MCF 10A (cell line): ENCODE measurements around the gene PIAS4. TPM values are rescaled to one million over a fixed set of nuclear protein-coding genes. Genes with fewer than 3 reads are reported as not detected.

Experiments
- BruUV-seq: library from RNA; stranded (reverse); fragments of 400-500 nt; replicated peaks from 2 replicates; lab custom pipeline; 2021; lab: Mats Ljungman, UMichigan
- CTCF ChIA-PET: fragments of 300-600 bp; sonication (Branson Sonifier 250); formaldehyde crosslinking; extraction: SDS; loops from one replicate; lab custom pipeline; 2021; ENCODE audit warnings: antibody characterized with exemption, inconsistent platforms; lab: Yijun Ruan, JAX
- POLR2A ChIA-PET: fragments of 300-600, 350-650 bp; sonication (Branson Sonifier 250); formaldehyde crosslinking; extraction: SDS; loops from one replicate; lab custom pipeline; 2020; ENCODE audit warnings: antibody characterized with exemption, inconsistent platforms; lab: Yijun Ruan, JAX
- DNase-seq: peaks from one replicate; pipeline ENCODE4 v3.0.0-alpha.2; 2018; ENCODE audit not compliant: unreplicated experiment
- H3K27ac Mint-ChIP-seq: one replicate; pipeline ENCODE4 v1.8.0; 2022; ENCODE audit warnings: mild to moderate bottlenecking, low read depth, mixed read lengths; ENCODE audit not compliant: unreplicated experiment
- H3K27me3 Mint-ChIP-seq: one replicate; pipeline ENCODE4 v1.8.0; 2022; ENCODE audit warnings: mixed read lengths; ENCODE audit not compliant: insufficient read depth, unreplicated experiment
- H3K36me3 Mint-ChIP-seq: one replicate; pipeline ENCODE4 v1.8.0; 2022; ENCODE audit warnings: mild to moderate bottlenecking, moderate library complexity, mixed read lengths; ENCODE audit not compliant: insufficient read depth, unreplicated experiment
- H3K4me1 Mint-ChIP-seq: one replicate; pipeline ENCODE4 v1.8.0; 2022; ENCODE audit warnings: mixed read lengths; ENCODE audit not compliant: insufficient read depth, unreplicated experiment
- H3K4me3 Mint-ChIP-seq: one replicate; pipeline ENCODE4 v1.8.0; 2022; ENCODE audit warnings: mild to moderate bottlenecking, moderate library complexity, mixed read lengths; ENCODE audit not compliant: unreplicated experiment
- H3K9me3 Mint-ChIP-seq: one replicate; pipeline ENCODE4 v1.8.0; 2022; ENCODE audit warnings: mixed read lengths; ENCODE audit not compliant: unreplicated experiment
- intact Hi-C: fragments of 100-400 bp; cut with micrococcal nuclease; formaldehyde crosslinking; loops from 2 replicates; pipeline ENCODE4 v1.14.1; 2022
- total RNA-seq: library from RNA; stranded (reverse); gene quantifications from 2 replicates; pipeline ENCODE4 v1.2.3, GENCODE V29; 2022
- TF ChIP-seq, protein P1 (sequence below): fragments of 200-600 bp; IDR thresholded peaks from one replicate; pipeline ENCODE4 v1.8.0; 2022; ENCODE audit warnings: antibody characterized with exemption, mild to moderate bottlenecking; ENCODE audit not compliant: unreplicated experiment

PIAS4 gene
- total RNA-seq, 1 experiment from 2014 or later: 15.1 TPM

- Mint-ChIP-seq H3K36me3 (peaks cover 26% of the 10 kb centered on the region), H3K27me3 (no peaks in the 10 kb centered on the region), H3K4me3 (no peak overlapping the region), H3K4me1 (peaks cover 4% of the 10 kb centered on the region), H3K9me3 (no peaks in the 10 kb centered on the region), H3K27ac (no peak overlapping the region)
- no peak for DNase-seq
- ChIA-PET POLR2A (interaction anchor here (0.6 kb wide), 1 partner anchor 9 kb away, joined by 3 read pairs; no protein-coding TSS in a partner anchor), CTCF (no interaction called here)
- no TSS peak for BruUV-seq
- TF ChIP-seq, protein P1, sequence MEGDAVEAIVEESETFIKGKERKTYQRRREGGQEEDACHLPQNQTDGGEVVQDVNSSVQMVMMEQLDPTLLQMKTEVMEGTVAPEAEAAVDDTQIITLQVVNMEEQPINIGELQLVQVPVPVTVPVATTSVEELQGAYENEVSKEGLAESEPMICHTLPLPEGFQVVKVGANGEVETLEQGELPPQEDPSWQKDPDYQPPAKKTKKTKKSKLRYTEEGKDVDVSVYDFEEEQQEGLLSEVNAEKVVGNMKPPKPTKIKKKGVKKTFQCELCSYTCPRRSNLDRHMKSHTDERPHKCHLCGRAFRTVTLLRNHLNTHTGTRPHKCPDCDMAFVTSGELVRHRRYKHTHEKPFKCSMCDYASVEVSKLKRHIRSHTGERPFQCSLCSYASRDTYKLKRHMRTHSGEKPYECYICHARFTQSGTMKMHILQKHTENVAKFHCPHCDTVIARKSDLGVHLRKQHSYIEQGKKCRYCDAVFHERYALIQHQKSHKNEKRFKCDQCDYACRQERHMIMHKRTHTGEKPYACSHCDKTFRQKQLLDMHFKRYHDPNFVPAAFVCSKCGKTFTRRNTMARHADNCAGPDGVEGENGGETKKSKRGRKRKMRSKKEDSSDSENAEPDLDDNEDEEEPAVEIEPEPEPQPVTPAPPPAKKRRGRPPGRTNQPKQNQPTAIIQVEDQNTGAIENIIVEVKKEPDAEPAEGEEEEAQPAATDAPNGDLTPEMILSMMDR: no peak
- intact Hi-C loops: no loop called here
These were observed 7.3 kb downstream of the PIAS4 start for GRCh38 chr19:4014541-4015491.

GRCh38 chr19:4015705-4016402, 8.3 kb downstream of the PIAS4 start:
- H3K36me3 Mint-ChIP-seq: peaks cover 22% of the 10 kb centered on the region
- H3K4me3 Mint-ChIP-seq: no peak overlapping the region
- DNase-seq: no peak
- no peaks in the 10 kb centered on the region for H3K9me3 Mint-ChIP-seq
- H3K4me1 Mint-ChIP-seq: peaks cover 4% of the 10 kb centered on the region
- ChIA-PET CTCF (no interaction called here), POLR2A (no interaction called here)
- intact Hi-C loops: no loop called here
- TF ChIP-seq, protein P1: no peak
- BruUV-seq: no TSS peak
- H3K27me3 Mint-ChIP-seq: no peaks in the 10 kb centered on the region
- no peak overlapping the region for H3K27ac Mint-ChIP-seq

- ChIA-PET POLR2A (interaction anchor here (1.2 kb wide), 1 partner anchor 9 kb away, joined by 3 read pairs; the partner anchor contains the start of gene PIAS4), CTCF (no interaction called here)
- Mint-ChIP-seq H3K27me3 (no peaks in the 10 kb centered on the region), H3K4me3 (no peak overlapping the region), H3K36me3 (peaks cover 19% of the 10 kb centered on the region), H3K4me1 (no peaks in the 10 kb centered on the region), H3K27ac (no peak overlapping the region), H3K9me3 (no peaks in the 10 kb centered on the region)
- TF ChIP-seq, protein P1: no peak
- DNase-seq: no peak
- intact Hi-C loops: no loop called here
- no TSS peak for BruUV-seq
These were observed 8.9 kb downstream of the PIAS4 start for GRCh38 chr19:4016486-4016885.
